Activated T-helper 1 cell treated with anti-CD3 and anti-CD28 coated beads, Interleukin-2, amount 50 U/mL, for 16 hours (primary cell): Measurements from ENCODE around the gene PRKAG2.

Experiments used
- DNase-seq, 2 donors: peaks; one replicate each; pipeline ENCODE4 v3.0.0-alpha.2; 2020; ENCODE audit warnings: low read depth in 1 of 2, low spot score in 1 of 2

PRKAG2 gene

GRCh38 chr7:151684408-151685175, 192.3 kb downstream of the PRKAG2 start:
- DNase-seq: no peak

GRCh38 chr7:151683615-151684407, 193.1 kb downstream of the PRKAG2 start:
- DNase-seq: no peak

GRCh38 chr7:151682831-151683614, 193.9 kb downstream of the PRKAG2 start:
- no peak for DNase-seq

GRCh38 chr7:151681726-151682125, 195.2 kb downstream of the PRKAG2 start:
- DNase-seq: no peak

GRCh38 chr7:151680810-151681209, 196.1 kb downstream of the PRKAG2 start:
- no peak for DNase-seq

GRCh38 chr7:151679881-151680612, 196.9 kb downstream of the PRKAG2 start:
- DNase-seq: no peak

GRCh38 chr7:151679071-151679708, 197.7 kb downstream of the PRKAG2 start:
- no peak for DNase-seq

- no peak for DNase-seq
Observed at GRCh38 chr7:151678227-151678604, 198.7 kb downstream of the PRKAG2 start.

- DNase-seq: no peak
Observed at GRCh38 chr7:151677581-151678226, 199.2 kb downstream of the PRKAG2 start.

- DNase-seq: no peak
Observed at GRCh38 chr7:151676759-151677158, 200.2 kb downstream of the PRKAG2 start.

- DNase-seq: no peak
Observed at GRCh38 chr7:151675196-151675920, 201.6 kb downstream of the PRKAG2 start.

- DNase-seq: no peak
Observed at GRCh38 chr7:151674161-151674920, 202.6 kb downstream of the PRKAG2 start.

- no peak for DNase-seq
Observed at GRCh38 chr7:151673216-151673615, 203.7 kb downstream of the PRKAG2 start.

- no peak for DNase-seq
Observed at GRCh38 chr7:151672716-151673115, 204.2 kb downstream of the PRKAG2 start.

- DNase-seq: no peak
Observed at GRCh38 chr7:151671514-151671913, 205.4 kb downstream of the PRKAG2 start.

- DNase-seq: no peak
Observed at GRCh38 chr7:151669762-151670161, 207.2 kb downstream of the PRKAG2 start.

- DNase-seq: no peak
Observed at GRCh38 chr7:151666886-151667285, 210.0 kb downstream of the PRKAG2 start.

- DNase-seq: no peak
Observed at GRCh38 chr7:151665368-151665767, 211.5 kb downstream of the PRKAG2 start.

- no peak for DNase-seq
Observed at GRCh38 chr7:151664268-151664667, 212.6 kb downstream of the PRKAG2 start.
